Right lobe of liver (tissue), 6 donors: ENCODE measurements around the gene CALU. TPM values are rescaled to one million over a fixed set of nuclear protein-coding genes. Genes with fewer than 3 reads are reported as not detected.

Experiments
- ATAC-seq, 4 donors: fragments of 200-7000 bp; cut with Tn5 transposase; one replicate each; pipeline ENCODE4 v1.9.1; 2020; ENCODE audit warnings: mild to moderate bottlenecking in 4 of 4, moderate library complexity in 4 of 4
- DNase-seq, 3 donors: peaks; one replicate each; pipeline ENCODE4 v3.0.0-alpha.2; 2020
- H3K27ac ChIP-seq, 3 donors: fragments of 200-600 bp; one replicate each; pipeline ENCODE4 v1.8.0; 2022
- H3K27me3 ChIP-seq, 2 donors: fragments of 200-600 bp; one replicate each; pipeline ENCODE4 v1.8.0; 2022
- H3K36me3 ChIP-seq, 4 donors: fragments of 200-600 bp; sonication (generic) in 1 of 4; one replicate each; pipeline versions ENCODE4 v1.5.1 to v1.8.0; 2017 to 2022; ENCODE audit warnings: control low read depth in 1 of 4
- H3K4me1 ChIP-seq, 4 donors: fragments of 200-600 bp; sonication (generic) in 1 of 4; one replicate each; pipeline versions ENCODE4 v1.5.1 to v1.8.0; 2017 to 2022; ENCODE audit warnings: control low read depth in 1 of 4
- H3K4me3 ChIP-seq, 3 donors: fragments of 200-600 bp; one replicate each; pipeline ENCODE4 v1.8.0; 2022
- H3K9me3 ChIP-seq, 4 donors: fragments of 200-600 bp; sonication (generic) in 1 of 4; one replicate each; pipeline versions ENCODE4 v1.5.1 to v1.8.0; 2017 to 2022; ENCODE audit warnings: control low read depth in 1 of 4
- CTCF ChIP-seq, 4 donors: fragments of 200-600 bp in 3 of 4; fragments of 450-650 bp in 1 of 4; IDR thresholded peaks; one replicate each; pipeline versions ENCODE4 v1.5.1 to v1.8.0; 2016 to 2022; ENCODE audit warnings: antibody characterized with exemption in 4 of 4, mild to moderate bottlenecking in 2 of 4
- POLR2A ChIP-seq: fragments of 450-650 bp; IDR thresholded peaks from one replicate; pipeline ENCODE4 v1.6.1; 2017; ENCODE audit warnings: antibody characterized with exemption, mild to moderate bottlenecking
- WGBS: methylation state at CpG from one replicate; pipeline ENCODE4 v1.1.6; 2018; ENCODE audit warnings: low coverage, low lambda C conversion rate; ENCODE audit not compliant: insufficient coverage; ENCODE audit errors: missing lambda C conversion rate; 5-methylcytosine and 5-hydroxymethylcytosine counted together
- intact Hi-C, 2 donors: fragments of 100-400 bp; cut with DNase I; formaldehyde crosslinking; loops; one replicate each; pipeline versions ENCODE4 v1.11.2 to v1.14.1; 2022
- total RNA-seq, 6 experiments: library from RNA; depleted of rRNA in 2 of 6; stranded (reverse); fragments of >200 nt in 2 of 6; fragmentation: NEBNext Ultra II Directional in 3 of 6; extraction: Animal tissue kit (Norgen Biotek cat#: 25700) in 3 of 6; gene quantifications; one replicate each; pipeline versions ENCODE4 v1.1.0 to v1.2.4, GENCODE V29; 2016 to 2023
- donor health status: DM: no; HTN: yes; CAD: no.
- donor health status: DM: no; HTN: no; CAD: no.
- donor health status: DM: no; HTN: no; CAD: no.
- donor health status: DM: no; HTN: yes; CAD: no.
- donor health status: DM: no; HTN: yes; CAD: no.

The CALU gene
- total RNA-seq, 6 experiments from 2014 or later, result 25.4 to 48.3 (median 42.1) TPM

GRCh38 chr7:128799451-128799850 lies 60.3 kb downstream of the CALU start:
- intact Hi-C loops, result no loop called here
- no peak for TF ChIP-seq POLR2A
- TF ChIP-seq CTCF (IDR thresholded peaks at IDR 0.05), result no peak

DNA sequence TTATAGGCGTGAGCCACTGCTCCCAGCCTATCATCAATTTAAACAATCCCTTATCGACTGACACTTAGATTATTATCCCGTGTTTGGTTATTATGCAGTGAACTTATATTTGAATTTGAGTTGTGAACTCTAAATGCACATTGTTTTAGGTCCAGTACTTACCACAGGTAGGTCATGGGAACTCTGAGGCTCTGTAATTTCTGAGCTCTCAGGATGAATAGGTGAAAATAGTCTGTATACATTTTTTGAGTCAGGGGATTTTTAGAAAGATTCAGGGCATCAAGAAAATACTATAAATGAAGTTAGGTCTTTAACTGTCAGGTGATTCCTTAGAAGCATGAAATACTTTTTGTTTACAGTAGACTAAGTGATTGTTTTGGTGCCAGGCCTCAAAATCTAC lies 61.4 kb downstream of the CALU start:
- H3K36me3 ChIP-seq, result no peaks in the 10 kb centered on the region
- no peak for ATAC-seq
- H3K4me1 ChIP-seq, result no peaks in the 10 kb centered on the region
- WGBS, result 84% methylated on average over 3 of the region's 3 CpGs
- no peaks in the 10 kb centered on the region for H3K27me3 ChIP-seq
- no peak overlapping the region for H3K27ac ChIP-seq
- H3K9me3 ChIP-seq, result no peaks in the 10 kb centered on the region
- intact Hi-C loops, result no loop called here
- TF ChIP-seq POLR2A (no peak), CTCF (IDR thresholded peaks at IDR 0.05) (no peak)
- no peak for DNase-seq
- no peak overlapping the region for H3K4me3 ChIP-seq

More at GRCh38 chr7:128799451-128799850, 60.3 kb downstream of the CALU start:
- 65% methylated on average over 2 of the region's 2 CpGs for WGBS
- Histone ChIP-seq H3K9me3 (no peaks in the 10 kb centered on the region), H3K27me3 (no peaks in the 10 kb centered on the region), H3K27ac (no peak overlapping the region), H3K4me1 (no peaks in the 10 kb centered on the region), H3K4me3 (no peak overlapping the region), H3K36me3 (no peaks in the 10 kb centered on the region)
- DNase-seq (no peak), ATAC-seq (no peak)

DNA sequence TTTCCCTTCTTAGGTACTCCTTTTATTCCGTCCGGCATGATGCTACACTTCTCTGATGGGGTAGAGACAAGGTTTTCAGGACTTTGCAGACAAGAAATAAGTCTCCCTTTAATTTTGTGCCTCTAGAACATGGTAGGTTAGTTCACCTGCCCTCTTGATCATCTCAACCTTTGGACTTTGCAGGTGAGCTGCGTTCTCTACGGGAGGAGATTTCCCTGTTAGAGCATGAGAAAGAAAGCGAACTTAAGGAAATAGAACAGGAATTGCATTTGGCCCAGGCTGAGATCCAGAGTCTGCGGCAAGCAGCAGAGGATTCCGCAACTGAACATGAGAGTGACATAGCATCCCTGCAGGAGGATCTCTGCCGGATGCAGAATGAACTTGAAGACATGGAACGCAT lies 61.8 kb downstream of the CALU start:
- DNase-seq (no peak), ATAC-seq (no peak)
- Histone ChIP-seq H3K27ac (no peak overlapping the region), H3K36me3 (no peaks in the 10 kb centered on the region), H3K4me1 (no peaks in the 10 kb centered on the region), H3K9me3 (no peaks in the 10 kb centered on the region), H3K4me3 (no peak overlapping the region), H3K27me3 (no peaks in the 10 kb centered on the region)
- 71% methylated on average over 7 of the region's 9 CpGs for WGBS
- no peak for TF ChIP-seq CTCF (IDR thresholded peaks at IDR 0.05)
- TF ChIP-seq POLR2A, result no peak
- intact Hi-C loops, result no loop called here

- Histone ChIP-seq H3K4me1 (no peaks in the 10 kb centered on the region), H3K27me3 (no peaks in the 10 kb centered on the region), H3K27ac (no peak overlapping the region), H3K9me3 (no peaks in the 10 kb centered on the region), H3K36me3 (no peaks in the 10 kb centered on the region), H3K4me3 (no peak overlapping the region)
- 64% methylated on average over 2 of the region's 2 CpGs for WGBS
- DNase-seq (no peak), ATAC-seq (no peak)
- TF ChIP-seq CTCF (IDR thresholded peaks at IDR 0.05), result no peak
- TF ChIP-seq POLR2A, result no peak
- intact Hi-C loops, result no loop called here
Measured at GRCh38 chr7:128801667-128802418, 62.7 kb downstream of the CALU start.
